CD14-positive monocyte (primary cell): ENCODE data around the gene TIPRL. TPM values are rescaled to one million over a fixed set of nuclear protein-coding genes. Genes with fewer than 3 reads are reported as not detected.
A peak's percentile ranks its signal among the peaks of the same experiment; 100 is the strongest.

Experiments used
- DNase-seq, 3 donors: peaks; one replicate each; pipeline ENCODE4 v3.0.0-alpha.2; 2011 to 2022
- H2AFZ ChIP-seq: 2 replicates; pipeline ENCODE4 v1.6.0; 2012; ENCODE audit warnings: mild to moderate bottlenecking, low read depth, low read length, inconsistent platforms; ENCODE audit not compliant: insufficient read depth, poor library complexity, severe bottlenecking
- H3K27ac ChIP-seq, 2 donors: 1 replicate in 1 of 2; 2 replicates in 1 of 2; pipeline ENCODE4 v1.5.1; 2012 to 2013; ENCODE audit warnings: low read length in 2 of 2, control low read depth in 1 of 2, inconsistent platforms in 1 of 2, low read depth in 1 of 2, mild to moderate bottlenecking in 1 of 2
- H3K27me3 ChIP-seq, 2 donors: one replicate each; pipeline versions ENCODE4 v1.6.0 to v1.6.1; 2011 to 2013; ENCODE audit warnings: low read length in 2 of 2; ENCODE audit not compliant: control insufficient read depth in 2 of 2, insufficient read depth in 2 of 2
- H3K36me3 ChIP-seq, 2 donors: replicated peaks in 1 of 2; 1 replicate in 1 of 2; 2 replicates in 1 of 2; pipeline versions ENCODE4 v1.5.1 to v1.6.1; 2012 to 2013; ENCODE audit warnings: low read length in 2 of 2, control low read depth in 1 of 2, inconsistent platforms in 1 of 2, mild to moderate bottlenecking in 1 of 2; ENCODE audit not compliant: insufficient read depth in 2 of 2, control insufficient read depth in 1 of 2
- H3K4me1 ChIP-seq, 2 donors: 1 replicate in 1 of 2; 2 replicates in 1 of 2; pipeline versions ENCODE4 v1.5.1 to v1.6.1; 2012 to 2013; ENCODE audit warnings: low read length in 2 of 2, control low read depth in 1 of 2, inconsistent platforms in 1 of 2, mild to moderate bottlenecking in 1 of 2, moderate library complexity in 1 of 2; ENCODE audit not compliant: insufficient read depth in 2 of 2, control insufficient read depth in 1 of 2
- H3K4me2 ChIP-seq: replicated peaks from 2 replicates; pipeline ENCODE3; 2012; ENCODE audit warnings: low read length, moderate library complexity, mild to moderate bottlenecking; ENCODE audit not compliant: poor library complexity, severe bottlenecking; ENCODE audit errors: extremely low read depth
- H3K4me3 ChIP-seq, 3 experiments: fragments of 200-600 bp in 1 of 3; sonication (generic) in 1 of 3; replicated peaks in 1 of 3; 1 replicate in 2 of 3; 2 replicates in 1 of 3; pipeline ENCODE4 v1.5.1; 2011 to 2013; ENCODE audit warnings: low read length in 3 of 3, mild to moderate bottlenecking in 3 of 3, control low read depth in 2 of 3, low read depth in 2 of 3, inconsistent platforms in 1 of 3, moderate library complexity in 1 of 3
- H3K79me2 ChIP-seq: 2 replicates; pipeline ENCODE4 v1.6.0; 2012; ENCODE audit warnings: mild to moderate bottlenecking, control low read depth, inconsistent platforms, low read length, moderate library complexity; ENCODE audit not compliant: insufficient read depth
- H3K9ac ChIP-seq: 2 replicates; pipeline ENCODE4 v1.6.0; 2017; ENCODE audit warnings: low read length, mild to moderate bottlenecking; ENCODE audit not compliant: insufficient read depth, poor library complexity, severe bottlenecking
- H3K9me3 ChIP-seq, 2 donors: replicated peaks in 1 of 2; 1 replicate in 1 of 2; 2 replicates in 1 of 2; pipeline versions ENCODE4 v1.5.1 to v1.6.1; 2012 to 2013; ENCODE audit warnings: low read length in 2 of 2, control low read depth in 1 of 2; ENCODE audit not compliant: control insufficient read depth in 1 of 2, insufficient read depth in 1 of 2
- H4K20me1 ChIP-seq: 2 replicates; pipeline ENCODE4 v1.6.0; 2012; ENCODE audit warnings: mild to moderate bottlenecking, low read length, control low read depth, moderate library complexity; ENCODE audit not compliant: insufficient read depth
- H3K27ac Mint-ChIP-seq, 7 donors: one replicate each; pipeline ENCODE4 v1.8.0; 2020; ENCODE audit warnings: mild to moderate bottlenecking in 7 of 7, mixed read lengths in 7 of 7, moderate library complexity in 6 of 7, inconsistent platforms in 2 of 7
- H3K27me3 Mint-ChIP-seq, 3 donors: one replicate each; pipeline ENCODE4 v1.8.0; 2021 to 2022; ENCODE audit warnings: low read depth in 3 of 3, mild to moderate bottlenecking in 3 of 3, mixed read lengths in 3 of 3, moderate library complexity in 3 of 3, inconsistent platforms in 1 of 3
- H3K36me3 Mint-ChIP-seq, 2 donors: one replicate each; pipeline ENCODE4 v1.8.0; 2020; ENCODE audit warnings: mixed read lengths in 2 of 2, inconsistent platforms in 1 of 2, mild to moderate bottlenecking in 1 of 2
- H3K4me1 Mint-ChIP-seq: one replicate; pipeline ENCODE4 v1.8.0; 2020; ENCODE audit warnings: mild to moderate bottlenecking, mixed read lengths
- H3K4me3 Mint-ChIP-seq, 2 donors: one replicate each; pipeline ENCODE4 v1.8.0; 2020; ENCODE audit warnings: mild to moderate bottlenecking in 2 of 2, mixed read lengths in 2 of 2, moderate library complexity in 1 of 2
- H3K9me3 Mint-ChIP-seq, 7 donors: one replicate each; pipeline ENCODE4 v1.8.0; 2020 to 2022; ENCODE audit warnings: mixed read lengths in 7 of 7, mild to moderate bottlenecking in 6 of 7, moderate library complexity in 6 of 7, inconsistent platforms in 2 of 7
- CTCF ChIP-seq: fragments of 200-600 bp; IDR thresholded peaks from one replicate; pipeline ENCODE4 v1.8.0; 2022; ENCODE audit warnings: antibody characterized with exemption, mild to moderate bottlenecking
- WGBS: methylation state at CpG from one replicate; pipeline ENCODE4 v1.1.5; 2013; ENCODE audit warnings: missing lambda C conversion rate; ENCODE audit not compliant: insufficient coverage; 5-methylcytosine and 5-hydroxymethylcytosine counted together
- intact Hi-C, 2 donors: fragments of 100-400 bp; cut with micrococcal nuclease; formaldehyde crosslinking; loops; one replicate each; pipeline versions ENCODE4 v1.15.0 to v1.15.1; 2023
- polyA plus RNA-seq, 3 donors: library from polyadenylated mRNA; depleted of rRNA in 1 of 3; unstranded in 2 of 3; stranded (reverse) in 1 of 3; fragments of 300-500 nt in 2 of 3; fragments of >200 nt in 1 of 3; fragmentation: Illumina TruSeq in 2 of 3; gene quantifications; 1 replicate in 2 of 3; 2 replicates in 1 of 3; pipeline ENCODE4 v1.2.3, GENCODE V29; 2012 to 2021

TIPRL gene
- polyA plus RNA-seq, 3 donors, result 8.7 to 35.0 (median 30.2) TPM

- no peak for TF ChIP-seq CTCF
- Mint-ChIP-seq H3K4me1 (peaks cover 48% of the 10 kb centered on the region), H3K27ac (peak within 1 kb of the TSS; percentile 87 to 97 (median 93)), H3K27me3 (peaks cover 0 to 3% (median 0%) of the 10 kb centered on the region in 3 donors), H3K4me3 (peak within 1 kb of the TSS; percentile 94 to 98), H3K9me3 (peaks cover 0 to 7% (median 0%) of the 10 kb centered on the region in 7 donors), H3K36me3 (peaks cover 10 to 13% of the 10 kb centered on the region in 2 donors)
- Histone ChIP-seq H3K27me3 (no peaks in the 10 kb centered on the region), H2AFZ (peak within 1 kb of the TSS; percentile 78), H3K9me3 (no peaks in the 10 kb centered on the region), H3K9ac (peak within 1 kb of the TSS; percentile 92), H3K4me1 (peaks cover 37 to 41% of the 10 kb centered on the region in 2 donors), H3K36me3 (peaks cover 10 to 13% of the 10 kb centered on the region in 2 donors), H3K79me2 (peaks cover 57% of the 10 kb centered on the region), H3K4me3 (peak within 1 kb of the TSS; percentile 88 to 99 (median 91)), H3K27ac (peak within 1 kb of the TSS; percentile 79 to 90), H3K4me2 (peak within 1 kb of the TSS; percentile 90), H4K20me1 (peaks cover 35% of the 10 kb centered on the region)
- under 1% methylated on average over 56 of the region's 58 CpGs for WGBS
- intact Hi-C loops, result no loop called here
- DNase-seq, result peak; percentile 50 to 57 (median 50)
These were observed 46.9 kb downstream of the TIPRL start, which contains the start of gene SFT2D2 for GRCh38 chr1:168225476-168226190. Gene SFT2D2 (plus strand): TSS chr1:168226004. CDS start chr1:168226080, 76 bp downstream.

- peaks cover 37 to 41% of the 10 kb centered on the region in 2 donors for H3K4me1 ChIP-seq
- no peaks in the 10 kb centered on the region for H3K9me3 ChIP-seq
- Mint-ChIP-seq H3K27me3 (peaks cover 0 to 3% (median 0%) of the 10 kb centered on the region in 3 donors), H3K4me1 (peaks cover 54% of the 10 kb centered on the region), H3K9me3 (peaks cover 0 to 7% (median 0%) of the 10 kb centered on the region in 7 donors), H3K4me3 (peak overlapping the region; percentile 94 to 98), H3K36me3 (peaks cover 29 to 32% of the 10 kb centered on the region in 2 donors), H3K27ac (peak overlapping the region; percentile 87 to 97 (median 93))
- peak overlapping the region; percentile 90 for H3K4me2 ChIP-seq
- H3K27me3 ChIP-seq, result no peaks in the 10 kb centered on the region
- H3K9ac ChIP-seq, result peak overlapping the region; percentile 92
- no peak overlapping the region for H2AFZ ChIP-seq
- DNase-seq, result no peak
- intact Hi-C loops, result no loop called here
- WGBS, result 97% methylated on average over 6 of the region's 7 CpGs
- peaks cover 55% of the 10 kb centered on the region for H4K20me1 ChIP-seq
- H3K79me2 ChIP-seq, result peaks cover 77% of the 10 kb centered on the region
- no peak for TF ChIP-seq CTCF
- H3K36me3 ChIP-seq, result peaks cover 28 to 33% of the 10 kb centered on the region in 2 donors
- peak overlapping the region in 1 of 2 donors; percentile 90 for H3K27ac ChIP-seq
- peak overlapping the region; percentile 88 to 99 (median 91) for H3K4me3 ChIP-seq
These were observed 48.9 kb downstream of the TIPRL start for GRCh38 chr1:168227620-168228019.
